C4-2B (cell line): ENCODE measurements around the gene GNLY.
"Not testable (repeated sequence)": the region's sequence is repeated elsewhere in the genome, so short reads cannot be mapped to it uniquely, and the experiment has no call there.

Source experiments
- H3K27ac ChIP-seq: fragments of 450-650 bp; 2 replicates; pipeline ENCODE4 v1.5.1; 2017
- ZFX ChIP-seq: fragments of 450-650 bp; IDR thresholded peaks from 2 replicates; pipeline ENCODE4 v1.6.1; 2017
- TF ChIP-seq, protein P1 (sequence below): fragments of 450-650 bp; conservative IDR thresholded peaks from 2 replicates; pipeline ENCODE4 v1.5.1; 2017; ENCODE audit warnings: mild to moderate bottlenecking

GNLY gene

DNA sequence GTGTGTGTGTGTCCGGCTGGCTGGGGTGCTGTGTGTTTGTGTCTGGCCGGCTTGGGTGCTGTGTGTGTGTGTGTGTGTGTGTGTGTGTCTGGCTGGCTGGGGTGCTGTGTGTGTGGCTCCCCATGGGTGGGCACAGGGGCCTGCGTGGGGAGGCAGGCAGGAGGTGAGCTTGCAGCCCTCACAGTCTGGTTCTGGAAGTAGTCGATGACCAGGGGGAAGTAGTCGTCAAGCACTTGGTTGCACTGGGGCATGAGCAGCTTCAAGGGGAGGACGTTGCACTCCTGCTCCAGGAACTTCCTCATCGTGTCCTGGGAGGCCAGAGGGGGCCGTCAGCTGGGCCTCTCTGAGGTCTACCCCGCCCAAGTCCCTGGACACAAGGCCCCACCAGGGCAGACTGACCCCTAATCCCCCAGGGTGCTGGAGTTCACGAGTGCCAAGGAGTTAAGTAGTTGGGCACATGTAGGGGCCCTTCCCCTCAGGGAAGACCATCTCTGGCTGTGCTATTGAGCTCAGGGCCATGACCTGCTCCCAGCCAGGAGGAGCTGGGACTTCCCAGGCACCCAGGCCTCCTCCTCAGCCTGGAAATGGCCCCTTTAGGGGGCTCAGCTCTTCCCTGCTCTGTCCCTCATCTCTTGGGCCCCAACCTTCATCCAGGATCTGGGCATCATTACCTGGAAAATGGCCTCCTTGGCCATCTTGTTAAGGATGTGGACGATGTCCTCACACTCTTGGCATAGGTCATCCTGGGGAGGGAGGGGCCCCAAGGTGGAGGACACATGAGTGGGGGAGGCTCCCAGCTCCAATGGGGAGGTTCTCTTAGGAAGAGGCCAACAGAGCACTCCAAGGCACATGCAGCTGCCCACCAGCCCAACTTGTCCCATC is 27.5 kb upstream of the GNLY start:
- H3K27ac ChIP-seq = no peak overlapping the region
- TF ChIP-seq, protein P1, sequence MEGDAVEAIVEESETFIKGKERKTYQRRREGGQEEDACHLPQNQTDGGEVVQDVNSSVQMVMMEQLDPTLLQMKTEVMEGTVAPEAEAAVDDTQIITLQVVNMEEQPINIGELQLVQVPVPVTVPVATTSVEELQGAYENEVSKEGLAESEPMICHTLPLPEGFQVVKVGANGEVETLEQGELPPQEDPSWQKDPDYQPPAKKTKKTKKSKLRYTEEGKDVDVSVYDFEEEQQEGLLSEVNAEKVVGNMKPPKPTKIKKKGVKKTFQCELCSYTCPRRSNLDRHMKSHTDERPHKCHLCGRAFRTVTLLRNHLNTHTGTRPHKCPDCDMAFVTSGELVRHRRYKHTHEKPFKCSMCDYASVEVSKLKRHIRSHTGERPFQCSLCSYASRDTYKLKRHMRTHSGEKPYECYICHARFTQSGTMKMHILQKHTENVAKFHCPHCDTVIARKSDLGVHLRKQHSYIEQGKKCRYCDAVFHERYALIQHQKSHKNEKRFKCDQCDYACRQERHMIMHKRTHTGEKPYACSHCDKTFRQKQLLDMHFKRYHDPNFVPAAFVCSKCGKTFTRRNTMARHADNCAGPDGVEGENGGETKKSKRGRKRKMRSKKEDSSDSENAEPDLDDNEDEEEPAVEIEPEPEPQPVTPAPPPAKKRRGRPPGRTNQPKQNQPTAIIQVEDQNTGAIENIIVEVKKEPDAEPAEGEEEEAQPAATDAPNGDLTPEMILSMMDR = no peak
- TF ChIP-seq ZFX = no peak

- TF ChIP-seq, protein P1 = no peak
- TF ChIP-seq ZFX = no peak
- no peak overlapping the region for H3K27ac ChIP-seq
These were observed 26.6 kb upstream of the GNLY start for GRCh38 chr2:85667561-85668008.

GRCh38 chr2:85668009-85668856 is 25.9 kb upstream of the GNLY start, which contains the start of gene SFTPB:
SFTPB (minus strand) TSS chr2:85668199; CDS start chr2:85668183, 16 bp downstream.
- TF ChIP-seq, protein P1 = no peak
- TF ChIP-seq ZFX = no peak
- H3K27ac ChIP-seq = no peak within 1 kb of the TSS

DNA sequence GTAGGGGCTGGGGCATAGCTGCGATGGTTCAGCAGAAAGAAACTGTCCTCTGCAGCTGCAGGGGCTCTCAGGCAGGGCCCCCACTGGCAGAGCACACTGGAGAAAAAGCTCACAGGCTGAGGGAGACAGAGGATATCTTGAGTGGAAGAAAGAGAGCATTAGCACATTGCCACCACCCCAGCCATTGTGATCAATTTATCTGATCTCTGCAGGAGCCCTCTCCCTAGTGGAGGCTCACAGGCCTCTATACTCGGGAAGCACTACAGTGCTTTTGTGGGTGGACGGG is 25.4 kb upstream of the GNLY start:
- TF ChIP-seq, protein P1 = no peak
- TF ChIP-seq ZFX = no peak
- H3K27ac ChIP-seq = no peak overlapping the region

DNA sequence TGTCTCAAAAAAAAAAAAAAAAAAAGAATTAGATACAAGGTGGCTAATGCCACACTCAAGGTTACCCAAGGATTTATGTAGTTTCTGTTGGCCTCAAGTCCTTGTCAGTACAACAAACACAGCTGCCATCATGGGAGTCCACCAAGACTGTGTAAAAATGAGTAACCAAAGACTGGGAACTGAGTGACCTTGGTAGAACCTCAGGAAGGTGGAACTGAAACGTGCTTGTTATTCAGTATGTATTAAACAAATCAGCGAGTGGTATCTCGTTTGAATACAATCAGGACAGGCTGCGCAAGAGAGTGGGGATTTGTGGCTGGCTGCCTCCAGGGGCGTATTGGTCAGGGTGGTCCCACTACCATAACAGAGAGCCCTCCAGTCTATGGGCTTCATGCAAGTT is 24.6 kb upstream of the GNLY start:
- H3K27ac ChIP-seq = no peak overlapping the region
- TF ChIP-seq, protein P1 = no peak
- no peak for TF ChIP-seq ZFX

GRCh38 chr2:85670416-85670815 is 23.7 kb upstream of the GNLY start:
- H3K27ac ChIP-seq = not testable (repeated sequence)

- TF ChIP-seq, protein P1 = no peak
- TF ChIP-seq ZFX = no peak
- H3K27ac ChIP-seq = no peak overlapping the region
These were observed 21.7 kb upstream of the GNLY start for GRCh38 chr2:85672456-85672855.
